HEK293 (cell line): ENCODE results near the gene MMP14.
A peak's percentile ranks its signal among the peaks of the same experiment; 100 is the strongest.

Experiments used
- GFI1B ChIP-seq: fragments of 450-650 bp; formaldehyde crosslinking; IDR thresholded peaks from 2 replicates; pipeline ENCODE4 v1.5.1; 2016; ENCODE audit warnings: missing biosample characterization, missing genetic modification characterization
- HOXD13 ChIP-seq: sonication (generic); formaldehyde crosslinking; IDR thresholded peaks from 2 replicates; pipeline ENCODE4 v1.8.0; 2022; ENCODE audit warnings: missing genetic modification reagents, borderline replicate concordance
- MYNN ChIP-seq: fragments of 450-650 bp; formaldehyde crosslinking; IDR thresholded peaks from 2 replicates; pipeline ENCODE4 v1.5.1; 2016; ENCODE audit warnings: missing biosample characterization, missing genetic modification characterization, borderline replicate concordance
- RBAK ChIP-seq: fragments of 450-650 bp; formaldehyde crosslinking; IDR thresholded peaks from 2 replicates; pipeline ENCODE4 v1.5.1; 2016; ENCODE audit warnings: missing biosample characterization, missing genetic modification characterization
- WT1 ChIP-seq: fragments of 450-650 bp; formaldehyde crosslinking; IDR thresholded peaks from 2 replicates; pipeline ENCODE4 v1.5.1; 2016; ENCODE audit warnings: missing biosample characterization, missing genetic modification characterization
- ZBTB17 ChIP-seq: fragments of 450-650 bp; formaldehyde crosslinking; IDR thresholded peaks from 2 replicates; pipeline ENCODE4 v1.5.1; 2016; ENCODE audit warnings: missing biosample characterization, missing genetic modification characterization
- ZBTB8A ChIP-seq: fragments of 450-650 bp; formaldehyde crosslinking; IDR thresholded peaks from 2 replicates; pipeline ENCODE4 v1.5.1; 2016; ENCODE audit warnings: missing biosample characterization, missing genetic modification characterization
- ZFHX2 ChIP-seq: fragments of 450-650 bp; formaldehyde crosslinking; conservative IDR thresholded peaks from 2 replicates; pipeline ENCODE4 v1.5.1; 2016; ENCODE audit warnings: missing biosample characterization, missing genetic modification characterization
- ZNF132 ChIP-seq: fragments of 450-650 bp; formaldehyde crosslinking; IDR thresholded peaks from 2 replicates; pipeline ENCODE4 v1.5.1; 2017; ENCODE audit warnings: missing biosample characterization, missing genetic modification characterization, borderline replicate concordance
- ZNF239 ChIP-seq: fragments of 450-650 bp; formaldehyde crosslinking; IDR thresholded peaks from 2 replicates; pipeline ENCODE4 v1.5.1; 2016; ENCODE audit warnings: missing biosample characterization, missing genetic modification characterization
- ZNF335 ChIP-seq: fragments of 450-650 bp; formaldehyde crosslinking; conservative IDR thresholded peaks from 2 replicates; pipeline ENCODE4 v1.5.1; 2016; ENCODE audit warnings: missing biosample characterization, missing genetic modification characterization
- ZNF37A ChIP-seq: fragments of 450-650 bp; IDR thresholded peaks from 2 replicates; pipeline ENCODE4 v1.5.1; 2018; ENCODE audit warnings: missing biosample characterization, missing genetic modification characterization
- ZNF529 ChIP-seq: fragments of 450-650 bp; formaldehyde crosslinking; IDR thresholded peaks from 2 replicates; pipeline ENCODE4 v1.5.1; 2017; ENCODE audit warnings: missing genetic modification characterization, missing biosample characterization; ENCODE audit not compliant: insufficient replicate concordance
- ZNF555 ChIP-seq: fragments of 450-650 bp; formaldehyde crosslinking; conservative IDR thresholded peaks from 2 replicates; pipeline ENCODE4 v1.5.1; 2017; ENCODE audit warnings: missing biosample characterization, mild to moderate bottlenecking, missing genetic modification characterization, inconsistent platforms
- ZNF585B ChIP-seq: fragments of 450-650 bp; formaldehyde crosslinking; IDR thresholded peaks from 2 replicates; pipeline ENCODE4 v1.5.1; 2016; ENCODE audit warnings: missing biosample characterization, missing genetic modification characterization
- ZNF610 ChIP-seq: fragments of 450-650 bp; formaldehyde crosslinking; IDR thresholded peaks from 2 replicates; pipeline ENCODE4 v1.5.1; 2016; ENCODE audit warnings: missing biosample characterization, missing genetic modification characterization, borderline replicate concordance
- ZNF664 ChIP-seq: fragments of 450-650 bp; formaldehyde crosslinking; IDR thresholded peaks from 2 replicates; pipeline ENCODE4 v1.5.1; 2016; ENCODE audit warnings: missing biosample characterization, missing genetic modification characterization
- ZNF76 ChIP-seq: fragments of 450-650 bp; formaldehyde crosslinking; IDR thresholded peaks from 2 replicates; pipeline ENCODE4; 2016; ENCODE audit warnings: low read depth, missing biosample characterization, missing genetic modification characterization, borderline replicate concordance
- ZNF830 ChIP-seq: fragments of 450-650 bp; IDR thresholded peaks from 2 replicates; pipeline ENCODE4 v1.5.0; 2018; ENCODE audit warnings: missing biosample characterization, missing genetic modification characterization, low read depth, mild to moderate bottlenecking, moderate library complexity
- TF ChIP-seq, protein P1 (sequence below): fragments of 450-650 bp; formaldehyde crosslinking; IDR thresholded peaks from 2 replicates; pipeline ENCODE4 v1.5.1; 2016; ENCODE audit warnings: missing biosample characterization, missing genetic modification characterization
- TF ChIP-seq, protein P2 (sequence below): fragments of 450-650 bp; formaldehyde crosslinking; IDR thresholded peaks from 2 replicates; pipeline ENCODE4 v1.5.1; 2016; ENCODE audit warnings: missing biosample characterization, missing genetic modification characterization, low read depth
- TF ChIP-seq, protein P3 (sequence below): fragments of 450-650 bp; formaldehyde crosslinking; IDR thresholded peaks from 2 replicates; pipeline ENCODE4 v1.5.1; 2016; ENCODE audit warnings: missing biosample characterization, missing genetic modification characterization
- TF ChIP-seq, protein P4 (sequence below): fragments of 450-650 bp; formaldehyde crosslinking; optimal IDR thresholded peaks from 2 replicates; pipeline ENCODE3; 2016; ENCODE audit warnings: missing biosample characterization, mild to moderate bottlenecking, missing genetic modification characterization
- TF ChIP-seq, protein P5 (sequence below): fragments of 450-650 bp; formaldehyde crosslinking; IDR thresholded peaks from 2 replicates; pipeline ENCODE4 v1.5.1; 2017; ENCODE audit warnings: missing biosample characterization, missing genetic modification characterization
- TF ChIP-seq, protein P6 (sequence below): fragments of 450-650 bp; formaldehyde crosslinking; IDR thresholded peaks from 2 replicates; pipeline ENCODE4 v1.5.1; 2017; ENCODE audit warnings: missing biosample characterization, mild to moderate bottlenecking, missing genetic modification characterization, moderate library complexity
- TF ChIP-seq, protein P7 (sequence below): fragments of 450-650 bp; formaldehyde crosslinking; IDR thresholded peaks from 2 replicates; pipeline ENCODE4 v1.5.1; 2016; ENCODE audit warnings: missing biosample characterization, missing genetic modification characterization, borderline replicate concordance

Gene MMP14

DNA sequence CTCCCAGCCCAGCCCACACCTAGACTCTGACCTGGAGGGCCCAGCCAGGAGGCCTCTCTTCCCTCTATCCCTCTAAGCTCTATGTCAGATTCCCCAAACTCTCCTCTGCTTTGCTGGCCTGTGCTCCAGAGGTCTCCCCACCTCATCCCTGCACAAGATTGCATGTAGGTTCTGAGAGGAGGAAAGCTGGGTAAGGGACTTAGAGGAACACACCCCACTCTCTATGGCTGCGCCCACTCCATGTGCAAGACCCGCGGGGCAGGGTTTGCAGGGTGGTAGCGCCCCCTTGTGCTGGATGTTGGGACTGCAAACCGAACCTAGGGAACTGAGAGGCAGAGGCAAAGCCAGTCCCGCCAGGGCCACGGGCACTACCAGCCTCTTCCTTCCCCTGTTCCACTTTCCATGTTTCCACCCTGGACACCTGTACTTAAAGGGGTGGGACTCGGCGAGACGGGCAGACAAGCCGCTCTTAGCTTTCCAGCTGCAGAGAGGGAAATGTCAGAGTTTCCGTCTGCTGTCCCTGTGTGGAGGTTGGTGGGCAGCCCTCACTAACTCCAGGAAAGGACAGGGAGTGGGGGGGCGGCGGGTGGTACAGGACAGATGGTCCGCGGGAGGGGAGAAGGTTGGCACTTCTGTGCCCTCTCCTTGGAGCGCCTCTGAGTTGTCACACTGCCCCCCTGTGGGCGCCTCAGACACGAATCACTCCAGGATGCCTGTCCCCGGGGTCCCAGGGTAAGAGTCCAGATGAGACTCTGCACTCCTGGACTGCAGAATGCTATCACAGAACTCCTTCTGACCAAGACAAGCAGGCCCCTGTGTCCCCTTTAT is 16.8 kb downstream of the MMP14 start (continued):
- TF ChIP-seq, protein P1, sequence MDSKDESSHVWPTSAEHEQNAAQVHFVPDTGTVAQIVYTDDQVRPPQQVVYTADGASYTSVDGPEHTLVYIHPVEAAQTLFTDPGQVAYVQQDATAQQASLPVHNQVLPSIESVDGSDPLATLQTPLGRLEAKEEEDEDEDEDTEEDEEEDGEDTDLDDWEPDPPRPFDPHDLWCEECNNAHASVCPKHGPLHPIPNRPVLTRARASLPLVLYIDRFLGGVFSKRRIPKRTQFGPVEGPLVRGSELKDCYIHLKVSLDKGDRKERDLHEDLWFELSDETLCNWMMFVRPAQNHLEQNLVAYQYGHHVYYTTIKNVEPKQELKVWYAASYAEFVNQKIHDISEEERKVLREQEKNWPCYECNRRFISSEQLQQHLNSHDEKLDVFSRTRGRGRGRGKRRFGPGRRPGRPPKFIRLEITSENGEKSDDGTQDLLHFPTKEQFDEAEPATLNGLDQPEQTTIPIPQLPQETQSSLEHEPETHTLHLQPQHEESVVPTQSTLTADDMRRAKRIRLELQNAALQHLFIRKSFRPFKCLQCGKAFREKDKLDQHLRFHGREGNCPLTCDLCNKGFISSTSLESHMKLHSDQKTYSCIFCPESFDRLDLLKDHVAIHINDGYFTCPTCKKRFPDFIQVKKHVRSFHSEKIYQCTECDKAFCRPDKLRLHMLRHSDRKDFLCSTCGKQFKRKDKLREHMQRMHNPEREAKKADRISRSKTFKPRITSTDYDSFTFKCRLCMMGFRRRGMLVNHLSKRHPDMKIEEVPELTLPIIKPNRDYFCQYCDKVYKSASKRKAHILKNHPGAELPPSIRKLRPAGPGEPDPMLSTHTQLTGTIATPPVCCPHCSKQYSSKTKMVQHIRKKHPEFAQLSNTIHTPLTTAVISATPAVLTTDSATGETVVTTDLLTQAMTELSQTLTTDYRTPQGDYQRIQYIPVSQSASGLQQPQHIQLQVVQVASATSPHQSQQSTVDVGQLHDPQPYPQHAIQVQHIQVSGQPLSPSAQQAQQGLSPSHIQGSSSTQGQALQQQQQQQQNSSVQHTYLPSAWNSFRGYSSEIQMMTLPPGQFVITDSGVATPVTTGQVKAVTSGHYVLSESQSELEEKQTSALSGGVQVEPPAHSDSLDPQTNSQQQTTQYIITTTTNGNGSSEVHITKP (tag by site-specific recombination): peak; percentile 97
- no peak for TF ChIP-seq ZNF239 (tag by site-specific recombination)
- no peak for TF ChIP-seq MYNN (tag by site-specific recombination)
- TF ChIP-seq, protein P2, sequence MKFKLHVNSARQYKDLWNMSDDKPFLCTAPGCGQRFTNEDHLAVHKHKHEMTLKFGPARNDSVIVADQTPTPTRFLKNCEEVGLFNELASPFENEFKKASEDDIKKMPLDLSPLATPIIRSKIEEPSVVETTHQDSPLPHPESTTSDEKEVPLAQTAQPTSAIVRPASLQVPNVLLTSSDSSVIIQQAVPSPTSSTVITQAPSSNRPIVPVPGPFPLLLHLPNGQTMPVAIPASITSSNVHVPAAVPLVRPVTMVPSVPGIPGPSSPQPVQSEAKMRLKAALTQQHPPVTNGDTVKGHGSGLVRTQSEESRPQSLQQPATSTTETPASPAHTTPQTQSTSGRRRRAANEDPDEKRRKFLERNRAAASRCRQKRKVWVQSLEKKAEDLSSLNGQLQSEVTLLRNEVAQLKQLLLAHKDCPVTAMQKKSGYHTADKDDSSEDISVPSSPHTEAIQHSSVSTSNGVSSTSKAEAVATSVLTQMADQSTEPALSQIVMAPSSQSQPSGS (tag by site-specific recombination): no peak
- no peak for TF ChIP-seq ZNF76
- TF ChIP-seq, protein P3, sequence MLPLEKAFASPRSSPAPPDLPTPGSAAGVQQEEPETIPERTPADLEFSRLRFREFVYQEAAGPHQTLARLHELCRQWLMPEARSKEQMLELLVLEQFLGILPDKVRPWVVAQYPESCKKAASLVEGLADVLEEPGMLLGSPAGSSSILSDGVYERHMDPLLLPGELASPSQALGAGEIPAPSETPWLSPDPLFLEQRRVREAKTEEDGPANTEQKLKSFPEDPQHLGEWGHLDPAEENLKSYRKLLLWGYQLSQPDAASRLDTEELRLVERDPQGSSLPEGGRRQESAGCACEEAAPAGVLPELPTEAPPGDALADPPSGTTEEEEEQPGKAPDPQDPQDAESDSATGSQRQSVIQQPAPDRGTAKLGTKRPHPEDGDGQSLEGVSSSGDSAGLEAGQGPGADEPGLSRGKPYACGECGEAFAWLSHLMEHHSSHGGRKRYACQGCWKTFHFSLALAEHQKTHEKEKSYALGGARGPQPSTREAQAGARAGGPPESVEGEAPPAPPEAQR (tag by site-specific recombination): no peak
- TF ChIP-seq, protein P4, sequence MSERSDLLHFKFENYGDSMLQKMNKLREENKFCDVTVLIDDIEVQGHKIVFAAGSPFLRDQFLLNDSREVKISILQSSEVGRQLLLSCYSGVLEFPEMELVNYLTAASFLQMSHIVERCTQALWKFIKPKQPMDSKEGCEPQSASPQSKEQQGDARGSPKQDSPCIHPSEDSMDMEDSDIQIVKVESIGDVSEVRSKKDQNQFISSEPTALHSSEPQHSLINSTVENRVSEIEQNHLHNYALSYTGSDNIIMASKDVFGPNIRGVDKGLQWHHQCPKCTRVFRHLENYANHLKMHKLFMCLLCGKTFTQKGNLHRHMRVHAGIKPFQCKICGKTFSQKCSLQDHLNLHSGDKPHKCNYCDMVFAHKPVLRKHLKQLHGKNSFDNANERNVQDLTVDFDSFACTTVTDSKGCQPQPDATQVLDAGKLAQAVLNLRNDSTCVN: peak; percentile 31
- TF ChIP-seq ZNF132 (tag by site-specific recombination): no peak
- TF ChIP-seq ZNF529 (tag by site-specific recombination): no peak
- TF ChIP-seq ZNF830 (tag by site-specific recombination): no peak
- TF ChIP-seq ZNF585B (tag by site-specific recombination): no peak
- TF ChIP-seq ZNF610 (tag by site-specific recombination): no peak
- no peak for TF ChIP-seq RBAK (tag by site-specific recombination)
- peak; percentile 24; the same call in 1 of the 2 replicates for TF ChIP-seq ZBTB17 (tag by site-specific recombination)
- TF ChIP-seq, protein P5, sequence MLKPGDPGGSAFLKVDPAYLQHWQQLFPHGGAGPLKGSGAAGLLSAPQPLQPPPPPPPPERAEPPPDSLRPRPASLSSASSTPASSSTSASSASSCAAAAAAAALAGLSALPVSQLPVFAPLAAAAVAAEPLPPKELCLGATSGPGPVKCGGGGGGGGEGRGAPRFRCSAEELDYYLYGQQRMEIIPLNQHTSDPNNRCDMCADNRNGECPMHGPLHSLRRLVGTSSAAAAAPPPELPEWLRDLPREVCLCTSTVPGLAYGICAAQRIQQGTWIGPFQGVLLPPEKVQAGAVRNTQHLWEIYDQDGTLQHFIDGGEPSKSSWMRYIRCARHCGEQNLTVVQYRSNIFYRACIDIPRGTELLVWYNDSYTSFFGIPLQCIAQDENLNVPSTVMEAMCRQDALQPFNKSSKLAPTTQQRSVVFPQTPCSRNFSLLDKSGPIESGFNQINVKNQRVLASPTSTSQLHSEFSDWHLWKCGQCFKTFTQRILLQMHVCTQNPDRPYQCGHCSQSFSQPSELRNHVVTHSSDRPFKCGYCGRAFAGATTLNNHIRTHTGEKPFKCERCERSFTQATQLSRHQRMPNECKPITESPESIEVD (tag by site-specific recombination): no peak
- no peak for TF ChIP-seq ZNF37A (tag by site-specific recombination)
- TF ChIP-seq ZNF664 (tag by site-specific recombination): no peak
- TF ChIP-seq, protein P6, sequence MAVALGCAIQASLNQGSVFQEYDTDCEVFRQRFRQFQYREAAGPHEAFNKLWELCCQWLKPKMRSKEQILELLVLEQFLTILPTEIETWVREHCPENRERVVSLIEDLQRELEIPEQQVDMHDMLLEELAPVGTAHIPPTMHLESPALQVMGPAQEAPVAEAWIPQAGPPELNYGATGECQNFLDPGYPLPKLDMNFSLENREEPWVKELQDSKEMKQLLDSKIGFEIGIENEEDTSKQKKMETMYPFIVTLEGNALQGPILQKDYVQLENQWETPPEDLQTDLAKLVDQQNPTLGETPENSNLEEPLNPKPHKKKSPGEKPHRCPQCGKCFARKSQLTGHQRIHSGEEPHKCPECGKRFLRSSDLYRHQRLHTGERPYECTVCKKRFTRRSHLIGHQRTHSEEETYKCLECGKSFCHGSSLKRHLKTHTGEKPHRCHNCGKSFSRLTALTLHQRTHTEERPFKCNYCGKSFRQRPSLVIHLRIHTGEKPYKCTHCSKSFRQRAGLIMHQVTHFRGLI (tag by site-specific recombination): no peak; the same call in 1 of the 2 replicates
- TF ChIP-seq, protein P7, sequence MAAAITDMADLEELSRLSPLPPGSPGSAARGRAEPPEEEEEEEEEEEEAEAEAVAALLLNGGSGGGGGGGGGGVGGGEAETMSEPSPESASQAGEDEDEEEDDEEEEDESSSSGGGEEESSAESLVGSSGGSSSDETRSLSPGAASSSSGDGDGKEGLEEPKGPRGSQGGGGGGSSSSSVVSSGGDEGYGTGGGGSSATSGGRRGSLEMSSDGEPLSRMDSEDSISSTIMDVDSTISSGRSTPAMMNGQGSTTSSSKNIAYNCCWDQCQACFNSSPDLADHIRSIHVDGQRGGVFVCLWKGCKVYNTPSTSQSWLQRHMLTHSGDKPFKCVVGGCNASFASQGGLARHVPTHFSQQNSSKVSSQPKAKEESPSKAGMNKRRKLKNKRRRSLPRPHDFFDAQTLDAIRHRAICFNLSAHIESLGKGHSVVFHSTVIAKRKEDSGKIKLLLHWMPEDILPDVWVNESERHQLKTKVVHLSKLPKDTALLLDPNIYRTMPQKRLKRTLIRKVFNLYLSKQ (tag by site-specific recombination): no peak
- no peak; the same call in 1 of the 2 replicates for TF ChIP-seq ZBTB8A (tag by site-specific recombination)
- peak; percentile 77 for TF ChIP-seq ZFHX2 (tag by site-specific recombination)
- TF ChIP-seq WT1 (tag by site-specific recombination): no peak
- no peak for TF ChIP-seq HOXD13
- TF ChIP-seq ZNF555 (tag by site-specific recombination): no peak
- TF ChIP-seq ZNF335 (tag by site-specific recombination): peak; percentile 69
- no peak for TF ChIP-seq GFI1B (tag by site-specific recombination)
